NB4 (cell line): ENCODE measurements around the gene TTPAL.
A peak's percentile ranks its signal among the peaks of the same experiment; 100 is the strongest.
"Not testable (repeated sequence)": the region's sequence is repeated elsewhere in the genome, so short reads cannot be mapped to it uniquely, and the experiment has no call there.

ENCODE experiments used
- DNase-seq: peaks from one replicate; pipeline ENCODE4 v3.0.0; 2010; ENCODE audit warnings: low read depth
- H3K4me3 ChIP-seq: one replicate; pipeline ENCODE4 v1.5.1; 2011; ENCODE audit warnings: mild to moderate bottlenecking, low read depth, low read length, moderate library complexity
- CTCF ChIP-seq: IDR thresholded peaks from one replicate; pipeline ENCODE4 v1.5.1; 2012; ENCODE audit warnings: low read depth, low read length
- MAX ChIP-seq: IDR thresholded peaks from 2 replicates; pipeline ENCODE4 v1.6.1; 2011; ENCODE audit warnings: low read depth, low read length
- MYC ChIP-seq: IDR thresholded peaks from 2 replicates; pipeline ENCODE4 v1.6.1; 2011; ENCODE audit warnings: low read depth, low read length
- POLR2A ChIP-seq: IDR thresholded peaks from 2 replicates; pipeline ENCODE4 v1.6.1; 2011; ENCODE audit warnings: mild to moderate bottlenecking; ENCODE audit not compliant: insufficient read length; ENCODE audit errors: extremely low read depth

The TTPAL gene

DNA sequence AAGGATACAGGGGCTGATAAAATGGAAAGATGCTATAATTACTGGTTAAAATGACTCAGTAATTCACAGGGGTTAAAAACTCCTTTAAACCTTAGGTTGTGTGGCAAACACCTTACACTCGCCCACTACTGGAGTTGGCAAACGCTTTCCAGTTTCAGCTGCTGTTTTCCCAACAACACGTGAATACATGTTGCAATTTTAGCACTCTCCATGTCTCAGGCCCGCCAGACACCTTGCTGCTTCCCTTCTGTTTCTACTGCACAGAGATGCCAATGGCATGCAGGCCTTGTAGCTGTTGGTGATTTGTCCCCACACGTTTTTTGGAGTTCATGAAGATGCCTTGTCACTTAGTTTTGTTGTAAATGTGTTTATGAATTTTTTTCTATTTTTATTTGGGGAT is 5.3 kb upstream of the TTPAL start:
- DNase-seq: no peak
- H3K4me3 ChIP-seq: no peak overlapping the region
- no peak for TF ChIP-seq MYC
- TF ChIP-seq CTCF: no peak
- no peak for TF ChIP-seq POLR2A
- no peak for TF ChIP-seq MAX

- no peak overlapping the region for H3K4me3 ChIP-seq
- TF ChIP-seq MAX: no peak
- TF ChIP-seq CTCF: peak; percentile 12
- DNase-seq: peak; percentile 25
Measured at GRCh38 chr20:44471481-44471882, 4.2 kb upstream of the TTPAL start.

- DNase-seq, H3K4me3 ChIP-seq: not testable (repeated sequence)
Measured at GRCh38 chr20:44472283-44472682, 3.4 kb upstream of the TTPAL start.

- DNase-seq: no peak
- H3K4me3 ChIP-seq: peak overlapping the region; percentile 78
- TF ChIP-seq MYC: no peak
- TF ChIP-seq CTCF: no peak
- TF ChIP-seq POLR2A: no peak
- TF ChIP-seq MAX: no peak
Measured at GRCh38 chr20:44475372-44475693, 341 bp upstream of the TTPAL start.

DNA sequence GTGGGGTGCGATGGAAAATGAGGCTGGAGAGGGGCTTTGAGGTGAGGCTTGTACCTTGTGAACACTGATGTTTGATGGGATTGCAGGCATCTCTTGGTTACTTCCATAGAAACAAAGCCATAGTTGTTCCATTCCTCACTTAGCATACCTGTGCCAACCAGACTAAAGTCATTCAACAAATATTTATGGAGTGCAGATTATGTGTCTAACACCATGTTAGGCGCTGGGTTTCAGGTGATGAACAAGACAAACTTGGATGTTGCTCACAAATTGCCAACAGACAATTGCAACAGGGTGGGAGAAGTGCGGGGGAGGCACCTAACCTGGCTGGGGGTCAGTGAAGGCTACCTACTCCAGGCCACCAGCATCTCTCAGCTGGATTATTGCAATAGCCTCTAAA is 1.5 kb downstream of the TTPAL start:
- no peak for DNase-seq
- TF ChIP-seq POLR2A (no peak), MYC (no peak)
- H3K4me3 ChIP-seq: no peak overlapping the region

- no peak overlapping the region for H3K4me3 ChIP-seq
- TF ChIP-seq POLR2A (no peak), MAX (no peak), CTCF (no peak), MYC (no peak)
- no peak for DNase-seq
Measured at GRCh38 chr20:44478206-44478605, 2.5 kb downstream of the TTPAL start.

DNA sequence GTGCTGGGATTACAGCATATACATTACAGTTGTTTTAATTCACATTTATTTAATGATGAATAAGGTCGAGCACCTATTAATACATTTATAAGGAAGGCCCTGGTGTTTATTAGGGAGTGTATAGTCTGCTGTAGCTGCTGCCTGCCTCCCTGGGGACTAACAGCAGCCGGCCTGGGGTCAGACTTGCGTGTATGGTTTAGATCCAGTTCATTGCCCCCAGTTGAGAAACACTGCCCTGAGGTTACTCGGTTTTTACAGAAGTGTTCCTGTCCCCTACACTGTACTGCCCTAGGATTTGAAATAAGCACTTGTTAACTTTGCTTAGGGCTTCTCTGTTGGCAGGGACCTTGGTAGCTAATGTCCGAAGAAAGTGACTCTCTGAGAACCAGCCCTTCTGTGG is 4.0 kb downstream of the TTPAL start:
- no peak overlapping the region for H3K4me3 ChIP-seq
- no peak for DNase-seq

GRCh38 chr20:44480097-44480496 is 4.4 kb downstream of the TTPAL start:
- TF ChIP-seq MAX (no peak), CTCF (no peak), MYC (no peak), POLR2A (no peak)
- no peak for DNase-seq
- no peak overlapping the region for H3K4me3 ChIP-seq

More for the DNA sequence above, 4.0 kb downstream of the TTPAL start:
- TF ChIP-seq POLR2A: no peak
